Esophagus squamous epithelium (tissue), 5 donors: Measurements from ENCODE around the gene SPATA9. TPM values are rescaled to one million over a fixed set of nuclear protein-coding genes. Genes with fewer than 3 reads are reported as not detected.

Experiments
- DNase-seq: peaks from one replicate; lab custom pipeline; 2025; lab: John Stamatoyannopoulos, UW
- H3K27ac ChIP-seq, 4 donors: fragments of 200-600 bp; sonication (generic); one replicate each; pipeline ENCODE4 v1.5.1; 2016 to 2019; ENCODE audit warnings: mild to moderate bottlenecking in 1 of 4
- H3K27me3 ChIP-seq, 4 donors: fragments of 200-600 bp; sonication (generic); 1 replicate in 3 of 4; 2 replicates in 1 of 4; pipeline versions ENCODE4 v1.5.1 to v1.6.0; 2017 to 2021; ENCODE audit warnings: antibody characterized with exemption in 1 of 4
- H3K36me3 ChIP-seq, 3 donors: fragments of 200-600 bp; sonication (generic); one replicate each; pipeline ENCODE4 v1.5.1; 2016 to 2019
- H3K4me1 ChIP-seq, 3 donors: fragments of 200-600 bp; sonication (generic); one replicate each; pipeline ENCODE4 v1.5.1; 2017 to 2019
- H3K4me3 ChIP-seq, 4 donors: fragments of 200-600 bp; sonication (generic); 1 replicate in 3 of 4; 2 replicates in 1 of 4; pipeline ENCODE4 v1.5.1; 2016 to 2019; ENCODE audit warnings: mild to moderate bottlenecking in 2 of 4, moderate library complexity in 1 of 4
- H3K9me3 ChIP-seq, 3 donors: fragments of 200-600 bp; sonication (generic); one replicate each; pipeline ENCODE4 v1.5.1; 2016 to 2019
- POLR2A ChIP-seq, 4 donors: fragments of 450-650 bp; IDR thresholded peaks; one replicate each; pipeline ENCODE4 v1.6.1; 2017; ENCODE audit warnings: antibody characterized with exemption in 4 of 4, mild to moderate bottlenecking in 4 of 4, moderate library complexity in 3 of 4
- WGBS, 2 donors: methylation state at CpG; one replicate each; pipeline ENCODE4 v1.1.5; 2018; 5-methylcytosine and 5-hydroxymethylcytosine counted together
- intact Hi-C: fragments of 100-400 bp; cut with DNase I; formaldehyde crosslinking; loops from one replicate; pipeline ENCODE4 v1.15.0; 2022
- total RNA-seq, 4 donors: library from RNA; depleted of rRNA; stranded (reverse); fragments of >200 nt; gene quantifications; one replicate each; pipeline ENCODE4 v1.1.0, GENCODE V29; 2016
- TF ChIP-seq, protein P1 (sequence below), 6 experiments: fragments of 450-650 bp in 4 of 6; fragments of 200-600 bp in 2 of 6; sonication (generic) in 2 of 6; IDR thresholded peaks; one replicate each; pipeline ENCODE4 v1.5.1; 2016 to 2019; ENCODE audit warnings: antibody characterized with exemption in 6 of 6, mild to moderate bottlenecking in 4 of 6, moderate library complexity in 4 of 6
- donor health status: DM: yes; HTN: yes; CAD: no.

SPATA9 gene
- total RNA-seq, 4 donors from 2014 or later: not detected

DNA sequence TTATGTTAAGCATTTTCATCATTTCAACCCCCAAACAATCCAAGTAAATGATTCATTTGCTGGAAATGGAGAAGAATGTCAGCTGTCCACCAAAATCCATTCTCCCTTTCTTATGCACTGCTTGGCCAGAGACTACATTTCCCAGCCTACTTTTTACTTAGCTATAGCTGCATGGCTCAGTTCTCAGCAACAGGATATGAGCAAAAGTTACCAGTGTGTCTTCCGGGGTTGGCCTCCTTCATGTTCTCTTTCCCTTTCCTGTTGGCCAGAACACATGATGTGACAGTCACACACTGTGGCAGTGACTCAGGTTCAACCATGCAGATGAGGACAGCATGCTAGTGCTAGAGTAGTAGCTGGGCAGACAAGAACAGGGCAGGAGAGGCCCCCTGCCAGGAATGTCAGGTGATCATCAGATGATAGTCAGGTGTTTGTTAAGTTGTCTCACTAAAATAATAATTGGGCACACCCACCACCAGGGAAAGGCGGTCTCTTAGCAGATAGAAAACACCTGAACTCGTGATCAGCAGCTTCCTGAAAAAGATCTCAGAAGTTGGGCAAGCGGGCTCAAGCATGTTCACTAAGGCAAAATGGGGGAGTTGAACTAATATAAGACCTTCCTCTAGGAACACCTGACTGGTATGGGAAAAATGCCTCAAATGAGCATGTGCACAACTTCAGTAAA, 50.7 kb downstream of the SPATA9 start:
- Histone ChIP-seq H3K36me3 (no peaks in the 10 kb centered on the region), H3K9me3 (no peaks in the 10 kb centered on the region), H3K4me1 (peaks cover 0 to 10% (median 5%) of the 10 kb centered on the region in 3 donors), H3K27me3 (peaks cover 0 to 8% (median 0%) of the 10 kb centered on the region in 4 donors), H3K4me3 (no peak overlapping the region), H3K27ac (no peak overlapping the region)
- intact Hi-C loops: no loop called here
- TF ChIP-seq POLR2A (IDR thresholded peaks at IDR 0.05): peak in 1 of 4 donors; percentile 20
- TF ChIP-seq, protein P1, sequence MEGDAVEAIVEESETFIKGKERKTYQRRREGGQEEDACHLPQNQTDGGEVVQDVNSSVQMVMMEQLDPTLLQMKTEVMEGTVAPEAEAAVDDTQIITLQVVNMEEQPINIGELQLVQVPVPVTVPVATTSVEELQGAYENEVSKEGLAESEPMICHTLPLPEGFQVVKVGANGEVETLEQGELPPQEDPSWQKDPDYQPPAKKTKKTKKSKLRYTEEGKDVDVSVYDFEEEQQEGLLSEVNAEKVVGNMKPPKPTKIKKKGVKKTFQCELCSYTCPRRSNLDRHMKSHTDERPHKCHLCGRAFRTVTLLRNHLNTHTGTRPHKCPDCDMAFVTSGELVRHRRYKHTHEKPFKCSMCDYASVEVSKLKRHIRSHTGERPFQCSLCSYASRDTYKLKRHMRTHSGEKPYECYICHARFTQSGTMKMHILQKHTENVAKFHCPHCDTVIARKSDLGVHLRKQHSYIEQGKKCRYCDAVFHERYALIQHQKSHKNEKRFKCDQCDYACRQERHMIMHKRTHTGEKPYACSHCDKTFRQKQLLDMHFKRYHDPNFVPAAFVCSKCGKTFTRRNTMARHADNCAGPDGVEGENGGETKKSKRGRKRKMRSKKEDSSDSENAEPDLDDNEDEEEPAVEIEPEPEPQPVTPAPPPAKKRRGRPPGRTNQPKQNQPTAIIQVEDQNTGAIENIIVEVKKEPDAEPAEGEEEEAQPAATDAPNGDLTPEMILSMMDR (IDR thresholded peaks at IDR 0.05): no peak
- WGBS, 2 donors: 79 to 82% methylated on average over 4 of the region's 4 CpGs
- DNase-seq: no peak

DNA sequence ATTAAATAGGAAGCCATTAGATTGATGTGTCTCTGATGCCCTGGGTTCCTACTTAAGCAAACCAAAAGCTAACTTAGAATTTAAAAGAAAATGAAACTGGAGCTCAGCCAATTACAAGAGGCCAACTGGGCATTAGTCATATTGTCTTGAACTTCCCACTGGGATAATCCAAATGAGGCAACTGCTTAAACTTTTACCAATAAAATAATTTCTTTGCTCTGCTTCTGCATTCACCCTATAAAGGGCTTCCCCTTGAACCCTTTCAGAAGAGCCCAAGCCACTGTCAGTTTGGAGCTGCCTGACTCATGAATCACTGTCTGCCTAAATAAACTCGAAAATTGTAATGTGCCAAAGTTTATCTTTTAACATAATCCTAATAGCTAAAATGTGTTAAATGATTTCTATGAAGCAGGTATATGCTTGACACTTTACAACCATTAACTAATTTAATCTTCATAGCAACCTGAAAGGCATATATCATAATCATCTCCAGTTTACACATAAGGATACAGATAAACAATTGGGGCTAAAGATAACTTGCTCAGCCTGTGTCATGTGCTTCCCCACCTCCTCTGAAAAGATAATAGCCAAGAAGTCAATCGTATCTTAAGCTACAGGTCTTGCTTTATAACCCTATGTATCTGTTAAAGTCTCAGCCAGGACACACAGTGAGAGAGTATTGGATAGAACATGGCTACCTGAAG, 51.4 kb downstream of the SPATA9 start:
- H3K36me3 ChIP-seq: no peaks in the 10 kb centered on the region
- DNase-seq: no peak
- H3K4me1 ChIP-seq: peaks cover 0 to 10% (median 5%) of the 10 kb centered on the region in 3 donors
- peaks cover 0 to 6% (median 0%) of the 10 kb centered on the region in 4 donors for H3K27me3 ChIP-seq
- no peak overlapping the region for H3K27ac ChIP-seq
- TF ChIP-seq, protein P1 (IDR thresholded peaks at IDR 0.05): no peak
- TF ChIP-seq POLR2A (IDR thresholded peaks at IDR 0.05): no peak
- H3K4me3 ChIP-seq: no peak overlapping the region
- WGBS, 2 donors: 19 to 36% methylated on average over 2 of the region's 2 CpGs
- intact Hi-C loops: no loop called here
- H3K9me3 ChIP-seq: no peaks in the 10 kb centered on the region

DNA sequence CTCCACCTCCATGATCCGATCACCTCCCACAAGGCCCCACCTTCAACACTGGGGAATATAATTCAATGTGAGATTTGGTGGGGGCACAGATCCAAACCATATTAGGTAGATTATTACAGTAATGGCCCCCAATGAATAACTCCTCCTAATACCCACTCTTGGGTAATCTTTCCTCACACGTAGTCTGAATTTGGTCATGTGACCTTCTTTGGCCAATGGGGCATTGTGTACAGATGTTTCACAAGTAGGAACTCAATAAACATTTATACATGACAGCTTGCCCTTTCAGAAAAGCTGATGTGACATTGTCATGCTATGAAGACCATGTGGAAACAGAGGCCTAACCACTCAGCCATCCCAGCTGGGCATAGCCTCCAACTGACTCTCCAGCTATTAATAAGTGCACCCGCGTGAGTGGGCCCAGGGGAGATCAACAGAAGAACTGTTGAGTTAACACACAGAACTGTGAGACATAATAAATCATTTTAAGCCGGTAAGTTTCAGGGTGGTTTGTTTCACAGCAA, 52.3 kb downstream of the SPATA9 start:
- Histone ChIP-seq H3K27me3 (peaks cover 0 to 6% (median 0%) of the 10 kb centered on the region in 4 donors), H3K4me3 (no peak overlapping the region), H3K27ac (no peak overlapping the region), H3K9me3 (no peaks in the 10 kb centered on the region), H3K36me3 (no peaks in the 10 kb centered on the region), H3K4me1 (peaks cover 0 to 10% (median 5%) of the 10 kb centered on the region in 3 donors)
- DNase-seq: no peak
- TF ChIP-seq POLR2A (IDR thresholded peaks at IDR 0.05): no peak
- TF ChIP-seq, protein P1 (IDR thresholded peaks at IDR 0.05): no peak
- WGBS, 2 donors: 90 to 91% methylated on average over 5 of the region's 5 CpGs
- intact Hi-C loops: no loop called here

DNA sequence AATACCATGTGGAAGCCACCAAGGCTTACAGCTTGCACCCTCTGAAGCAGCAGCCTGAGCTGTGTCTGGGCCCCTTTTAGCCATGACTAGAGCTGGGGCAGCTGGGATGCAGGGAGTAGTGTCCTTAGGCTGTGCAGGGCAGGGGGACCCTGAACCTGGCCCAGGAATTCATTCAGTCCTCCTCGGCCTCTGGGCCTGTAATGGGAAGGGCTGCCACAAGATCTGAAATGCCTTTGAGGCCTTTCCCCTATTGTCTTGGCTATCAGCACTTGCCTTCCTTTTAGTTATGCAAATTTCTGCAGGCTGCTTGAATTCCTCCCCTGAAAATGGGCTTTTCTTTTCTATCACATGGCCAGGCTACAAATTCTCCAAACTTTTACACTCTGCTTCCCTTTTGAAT, 53.9 kb downstream of the SPATA9 start:
- WGBS, 2 donors: 75 to 80% methylated on average over 1 of the region's 1 CpG
- Histone ChIP-seq H3K9me3 (no peaks in the 10 kb centered on the region), H3K27me3 (no peaks in the 10 kb centered on the region), H3K27ac (no peak overlapping the region), H3K4me1 (peaks cover 0 to 10% (median 5%) of the 10 kb centered on the region in 3 donors), H3K36me3 (no peaks in the 10 kb centered on the region), H3K4me3 (no peak overlapping the region)
- intact Hi-C loops: no loop called here
- TF ChIP-seq POLR2A (IDR thresholded peaks at IDR 0.05): no peak
- TF ChIP-seq, protein P1 (IDR thresholded peaks at IDR 0.05): no peak
- no peak for DNase-seq
